NCI-H446 treated with DMSO at 0.1 percent for 48 hours (cell line): ENCODE data around the gene SPATA9.
"Not testable (repeated sequence)": the region's sequence is repeated elsewhere in the genome, so short reads cannot be mapped to it uniquely, and the experiment has no call there.

ENCODE experiments used
- DNase-seq: peaks from one replicate; lab custom pipeline; 2025; lab: John Stamatoyannopoulos, UW

Gene SPATA9

GRCh38 chr5:95717439-95717838, 34.6 kb upstream of the SPATA9 start:
- DNase-seq, result no peak

GRCh38 chr5:95715799-95716461, 33.1 kb upstream of the SPATA9 start:
- DNase-seq, result no peak

- no peak for DNase-seq
These were observed 31.3 kb upstream of the SPATA9 start for GRCh38 chr5:95713960-95714710.

- not testable (repeated sequence) for DNase-seq
These were observed 30.5 kb upstream of the SPATA9 start for GRCh38 chr5:95713246-95713645.

GRCh38 chr5:95712347-95712958, 29.7 kb upstream of the SPATA9 start:
- no peak for DNase-seq

GRCh38 chr5:95711501-95712346, 28.9 kb upstream of the SPATA9 start:
- no peak for DNase-seq

GRCh38 chr5:95710651-95711500, 28.1 kb upstream of the SPATA9 start:
- not testable (repeated sequence) for DNase-seq

GRCh38 chr5:95709967-95710650, 27.3 kb upstream of the SPATA9 start:
- DNase-seq, result no peak

GRCh38 chr5:95708876-95709275, 26.1 kb upstream of the SPATA9 start:
- DNase-seq, result no peak

GRCh38 chr5:95707534-95708188, 24.9 kb upstream of the SPATA9 start:
- DNase-seq, result not testable (repeated sequence)

GRCh38 chr5:95707055-95707454, 24.3 kb upstream of the SPATA9 start:
- DNase-seq, result no peak

GRCh38 chr5:95706196-95706595, 23.4 kb upstream of the SPATA9 start:
- not testable (repeated sequence) for DNase-seq

GRCh38 chr5:95704150-95704549, 21.4 kb upstream of the SPATA9 start:
- DNase-seq, result no peak

GRCh38 chr5:95701074-95701473, 18.3 kb upstream of the SPATA9 start:
- no peak for DNase-seq

GRCh38 chr5:95699337-95699736, 16.5 kb upstream of the SPATA9 start:
- DNase-seq, result no peak

- no peak for DNase-seq
These were observed 15.2 kb upstream of the SPATA9 start for GRCh38 chr5:95697781-95698681.

GRCh38 chr5:95690333-95690732, 7.5 kb upstream of the SPATA9 start:
- DNase-seq, result no peak

GRCh38 chr5:95689680-95690079, 6.9 kb upstream of the SPATA9 start:
- no peak for DNase-seq

GRCh38 chr5:95686651-95687050, 3.9 kb upstream of the SPATA9 start:
- DNase-seq, result no peak
